HUES6 (cell line): Measurements from ENCODE around the gene MZF1.

Experiments
- H3K27ac ChIP-seq: 2 replicates; pipeline ENCODE4 v1.7.0; 2013; ENCODE audit warnings: low read depth, mild to moderate bottlenecking, low read length, inconsistent platforms
- H3K27me3 ChIP-seq: 2 replicates; pipeline ENCODE4 v1.6.1; 2013; ENCODE audit warnings: low read length; ENCODE audit not compliant: control insufficient read depth, insufficient read depth
- H3K36me3 ChIP-seq: 2 replicates; pipeline ENCODE4 v1.6.1; 2013; ENCODE audit warnings: low read length; ENCODE audit not compliant: control insufficient read depth, insufficient read depth
- H3K4me1 ChIP-seq: 2 replicates; pipeline ENCODE4 v1.6.1; 2013; ENCODE audit warnings: low read length; ENCODE audit not compliant: control insufficient read depth, insufficient read depth
- H3K4me3 ChIP-seq: 2 replicates; pipeline ENCODE4 v1.5.1; 2013; ENCODE audit warnings: low read depth, low read length
- H3K9ac ChIP-seq: one replicate; pipeline ENCODE4 v1.6.1; 2013; ENCODE audit warnings: mild to moderate bottlenecking, low read length
- H3K9me3 ChIP-seq: 2 replicates; pipeline ENCODE4 v1.6.1; 2013; ENCODE audit warnings: low read depth, low read length; ENCODE audit not compliant: control insufficient read depth, insufficient read depth

The MZF1 gene

DNA sequence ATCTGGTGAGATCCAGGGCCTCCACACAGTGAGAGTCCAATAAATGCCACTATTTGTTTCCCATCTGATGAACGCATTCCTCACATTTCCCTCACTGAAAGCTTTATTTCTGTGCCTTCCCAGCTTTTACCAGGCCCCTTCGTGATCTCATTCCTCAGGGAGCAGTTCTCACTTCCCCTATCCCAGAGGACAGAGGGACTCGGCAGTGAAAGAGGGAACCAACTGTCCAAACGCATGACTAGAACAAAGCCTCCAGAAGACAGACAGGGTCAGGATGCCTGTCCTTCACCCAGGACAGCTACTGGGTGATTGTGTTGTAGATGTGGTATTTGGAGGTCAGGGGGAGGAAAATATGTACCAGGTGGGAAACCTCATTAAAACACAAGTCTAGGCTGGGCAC is 51.5 kb downstream of the MZF1 start:
- no peaks in the 10 kb centered on the region for H3K27me3 ChIP-seq
- no peak overlapping the region for H3K27ac ChIP-seq
- peaks cover 9% of the 10 kb centered on the region for H3K36me3 ChIP-seq
- no peaks in the 10 kb centered on the region for H3K9me3 ChIP-seq
- peaks cover 32% of the 10 kb centered on the region for H3K4me1 ChIP-seq
- H3K9ac ChIP-seq: no peak overlapping the region
- H3K4me3 ChIP-seq: no peak overlapping the region

DNA sequence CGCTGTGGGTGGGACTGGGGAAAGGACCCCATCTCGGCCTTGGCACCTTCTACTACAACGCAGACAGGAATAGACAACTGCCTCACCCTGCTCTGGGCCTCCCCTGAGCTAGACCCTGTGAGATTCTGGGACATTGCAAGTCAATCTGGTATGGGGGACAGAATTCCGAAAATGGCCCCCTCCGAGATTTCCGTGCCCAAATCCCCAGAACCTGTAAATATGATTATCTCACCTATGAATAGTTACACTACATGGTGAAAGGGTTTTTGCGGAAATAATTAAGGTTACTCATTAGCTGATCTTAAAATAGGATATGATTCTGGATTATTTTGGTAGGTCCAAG is 52.9 kb downstream of the MZF1 start:
- peak overlapping the region; percentile 89 for H3K4me3 ChIP-seq
- H3K36me3 ChIP-seq: peaks cover 16% of the 10 kb centered on the region
- H3K4me1 ChIP-seq: peaks cover 35% of the 10 kb centered on the region
- no peaks in the 10 kb centered on the region for H3K9me3 ChIP-seq
- H3K9ac ChIP-seq: peak overlapping the region; percentile 93
- H3K27ac ChIP-seq: peak overlapping the region; percentile 94; the same call in 1 of the 2 replicates
- no peaks in the 10 kb centered on the region for H3K27me3 ChIP-seq

DNA sequence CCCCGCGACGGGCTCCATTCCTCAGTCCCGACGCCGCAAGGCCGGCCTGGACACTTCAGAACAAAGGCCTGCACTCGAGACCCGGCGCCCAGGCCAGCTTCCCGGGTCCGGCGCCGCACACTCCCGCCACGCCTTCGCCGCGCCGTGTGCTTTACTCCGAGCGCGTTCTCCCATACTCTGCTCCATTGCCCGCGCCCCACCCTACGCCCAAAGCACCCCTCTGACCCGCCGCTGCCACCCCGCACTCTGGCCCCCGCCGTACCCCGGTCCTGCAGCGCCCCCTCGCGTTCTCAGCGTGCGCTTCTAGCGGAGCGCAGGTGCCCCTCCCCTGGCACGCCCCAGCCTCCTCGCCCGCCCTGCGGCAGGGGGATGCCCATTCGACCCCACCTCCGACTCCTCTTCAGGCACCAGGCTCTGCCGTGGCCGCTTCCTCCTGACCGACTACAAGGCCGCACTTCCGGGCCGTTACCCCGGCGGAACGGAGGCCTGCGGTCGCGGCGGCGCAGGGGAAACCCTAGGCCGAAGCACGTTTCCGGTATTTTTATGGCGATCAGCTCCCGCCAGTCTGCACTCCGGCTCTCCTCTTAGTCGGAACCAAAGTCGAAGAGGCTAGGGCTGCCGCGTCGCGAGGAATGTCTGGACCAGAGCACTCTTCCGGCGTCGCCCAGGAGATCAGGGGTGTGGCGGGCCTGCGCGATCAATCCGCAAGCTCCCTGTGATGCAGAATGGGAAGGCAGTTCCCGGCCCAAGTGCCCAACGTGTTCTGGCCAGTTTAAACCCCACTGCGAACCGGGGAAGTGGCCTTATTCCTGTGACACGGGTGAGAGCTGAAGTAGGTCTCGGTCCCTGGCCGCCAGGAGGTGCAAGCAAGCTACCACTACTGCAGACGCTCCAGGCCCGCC is 53.5 kb downstream of the MZF1 start, which contains the start of gene ZBTB45:
Gene ZBTB45 (minus strand): TSS at position 456 of the 902 bp plus-strand sequence. CDS start 2,137 bp downstream, outside the sequence.
- Histone ChIP-seq H3K9ac (peak within 1 kb of the TSS; percentile 93), H3K27me3 (no peaks in the 10 kb centered on the region), H3K4me1 (peaks cover 33% of the 10 kb centered on the region), H3K36me3 (peaks cover 16% of the 10 kb centered on the region), H3K27ac (peak within 1 kb of the TSS; percentile 94), H3K4me3 (peak within 1 kb of the TSS; percentile 89), H3K9me3 (no peaks in the 10 kb centered on the region)

DNA sequence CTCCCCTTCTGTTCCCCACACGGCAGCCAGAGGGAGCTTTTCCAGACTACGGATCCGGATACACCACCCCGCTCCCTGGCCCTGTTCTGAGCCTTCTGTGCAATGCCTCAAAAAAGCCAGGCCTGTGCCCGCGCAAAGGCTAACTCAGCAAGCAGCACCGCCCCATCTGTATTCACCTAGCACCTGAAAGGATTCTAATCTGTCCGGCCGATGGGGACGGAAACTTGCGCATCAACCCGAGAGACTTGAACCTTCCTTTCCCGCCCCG is 54.1 kb downstream of the MZF1 start:
- peak overlapping the region; percentile 94 for H3K27ac ChIP-seq
- peaks cover 16% of the 10 kb centered on the region for H3K36me3 ChIP-seq
- H3K4me1 ChIP-seq: peaks cover 36% of the 10 kb centered on the region
- no peaks in the 10 kb centered on the region for H3K27me3 ChIP-seq
- H3K9me3 ChIP-seq: no peaks in the 10 kb centered on the region
- peak overlapping the region; percentile 89 for H3K4me3 ChIP-seq
- H3K9ac ChIP-seq: peak overlapping the region; percentile 93

DNA sequence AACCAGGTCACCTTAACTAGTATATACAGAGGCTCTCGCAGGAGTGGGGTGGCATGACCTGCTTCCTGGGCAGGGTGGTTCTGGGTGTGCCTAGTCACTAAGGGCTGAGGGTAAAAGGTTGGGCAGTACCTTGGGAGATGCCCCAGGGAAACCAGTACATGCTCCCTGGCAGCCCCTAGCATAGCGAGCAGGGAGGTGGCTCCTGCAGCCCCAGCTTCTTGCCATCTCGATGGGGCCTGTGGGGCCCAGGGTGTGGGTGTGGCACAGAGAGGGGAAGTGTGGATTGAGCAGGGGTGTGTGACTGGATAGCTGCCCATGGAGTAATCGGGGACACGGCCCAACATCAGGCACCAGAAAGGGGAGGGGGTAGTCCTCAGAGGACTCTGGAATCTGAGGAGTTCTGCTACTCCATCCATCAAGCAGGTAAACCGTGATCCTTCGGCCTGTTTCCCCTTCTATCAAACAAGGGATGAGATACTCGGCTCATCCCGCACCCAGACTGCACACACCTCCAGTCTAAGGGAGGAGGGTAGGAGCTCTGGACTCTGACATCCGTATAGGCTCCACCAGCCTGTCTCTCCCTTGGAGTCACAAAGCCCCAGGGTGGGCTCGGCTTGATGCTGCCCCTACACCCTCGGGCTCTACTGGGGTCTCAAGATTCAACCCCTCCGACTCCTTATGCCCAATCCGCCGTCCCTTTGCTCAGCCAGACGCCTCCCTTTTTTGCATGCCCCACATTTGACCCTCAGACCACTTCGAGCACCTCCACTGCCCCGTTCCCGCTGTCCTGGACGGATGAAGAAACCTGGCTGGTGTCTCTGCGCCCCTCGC is 54.7 kb downstream of the MZF1 start:
- H3K27ac ChIP-seq: peak overlapping the region; percentile 94; the same call in 1 of the 2 replicates
- H3K4me1 ChIP-seq: peaks cover 39% of the 10 kb centered on the region
- H3K27me3 ChIP-seq: no peaks in the 10 kb centered on the region

DNA sequence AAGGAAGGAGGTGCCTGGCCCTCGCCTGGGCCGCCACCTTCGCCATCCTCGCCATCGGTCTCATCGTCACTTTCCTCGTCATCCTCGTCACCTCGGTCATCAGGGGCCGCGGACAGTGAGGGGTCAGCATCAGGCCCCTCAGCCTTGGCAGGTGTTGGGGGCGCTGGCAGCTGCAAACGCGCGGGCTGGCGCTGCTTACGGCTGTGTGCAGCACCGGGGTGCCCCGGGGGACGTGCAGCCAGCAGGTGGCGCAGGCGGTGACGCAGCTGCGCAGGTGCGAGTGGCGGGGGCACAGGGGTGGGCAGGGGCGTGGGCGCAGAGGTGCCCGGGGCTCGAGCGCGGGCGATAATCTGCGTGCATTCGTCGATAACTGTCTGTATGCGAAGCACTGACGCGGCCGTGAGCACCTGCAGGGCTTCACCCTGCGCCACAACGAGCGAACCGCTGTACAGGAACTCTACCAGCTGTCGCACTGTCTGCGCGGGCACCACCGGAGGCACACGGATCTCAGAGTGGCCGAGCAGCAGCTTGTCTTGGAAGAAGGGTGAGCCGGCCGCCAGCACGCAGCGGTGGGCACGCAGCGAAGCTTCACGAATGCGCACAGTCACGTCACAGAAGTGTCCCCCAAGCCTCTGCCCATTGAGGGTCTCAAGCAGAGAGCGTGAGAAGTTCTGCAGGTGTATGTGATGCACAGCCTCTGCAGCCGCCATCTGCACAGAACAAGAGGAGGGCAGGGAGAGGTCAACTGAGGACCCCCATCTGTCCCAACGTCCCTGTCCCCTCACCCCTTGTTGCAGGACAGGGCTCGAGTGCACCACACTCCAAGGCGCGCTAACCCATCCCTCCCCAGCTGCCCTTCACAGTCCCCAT is 55.9 kb downstream of the MZF1 start:
- H3K27me3 ChIP-seq: no peaks in the 10 kb centered on the region
- H3K4me3 ChIP-seq: no peak overlapping the region
- H3K9ac ChIP-seq: no peak overlapping the region
- no peak overlapping the region for H3K27ac ChIP-seq
- no peaks in the 10 kb centered on the region for H3K9me3 ChIP-seq
- H3K36me3 ChIP-seq: peaks cover 16% of the 10 kb centered on the region
- H3K4me1 ChIP-seq: peaks cover 36% of the 10 kb centered on the region

More for the DNA sequence above, 54.7 kb downstream of the MZF1 start:
- H3K36me3 ChIP-seq: peaks cover 16% of the 10 kb centered on the region
- H3K4me3 ChIP-seq: peak overlapping the region; percentile 89
- H3K9ac ChIP-seq: peak overlapping the region; percentile 93
- H3K9me3 ChIP-seq: no peaks in the 10 kb centered on the region

DNA sequence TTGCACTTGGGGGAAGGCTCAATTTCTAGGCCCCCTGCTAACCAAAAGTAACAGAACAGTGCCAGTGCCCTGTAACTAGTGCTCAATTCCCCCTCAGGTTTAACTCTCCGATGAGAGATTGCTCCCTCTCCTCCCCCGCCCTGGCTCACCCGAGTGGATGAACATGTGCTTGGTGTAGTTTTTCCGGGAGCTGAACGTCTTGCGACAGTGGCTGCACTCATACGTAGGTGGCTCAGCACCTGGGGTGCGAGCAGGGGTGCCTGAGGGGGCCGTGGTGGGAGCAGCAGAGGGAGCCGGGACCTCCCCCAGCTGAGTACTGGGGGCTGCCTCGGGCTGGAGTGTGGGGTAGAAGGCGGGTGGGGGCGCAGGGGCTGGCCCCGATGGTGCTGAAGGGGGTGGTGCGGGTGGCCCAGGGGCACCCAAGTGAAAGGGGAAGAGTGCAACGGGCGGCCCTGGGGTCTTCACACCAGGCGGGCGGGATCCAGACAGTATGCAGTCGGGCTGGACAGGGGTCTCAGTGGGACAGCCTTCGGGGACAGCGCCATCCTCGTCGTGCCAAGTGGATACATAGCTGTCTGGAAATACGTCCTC is 56.8 kb downstream of the MZF1 start:
- no peak overlapping the region for H3K27ac ChIP-seq
- no peak overlapping the region for H3K9ac ChIP-seq
- H3K27me3 ChIP-seq: no peaks in the 10 kb centered on the region
- H3K4me3 ChIP-seq: no peak overlapping the region
- peaks cover 32% of the 10 kb centered on the region for H3K4me1 ChIP-seq
- no peaks in the 10 kb centered on the region for H3K9me3 ChIP-seq
- H3K36me3 ChIP-seq: peaks cover 16% of the 10 kb centered on the region

DNA sequence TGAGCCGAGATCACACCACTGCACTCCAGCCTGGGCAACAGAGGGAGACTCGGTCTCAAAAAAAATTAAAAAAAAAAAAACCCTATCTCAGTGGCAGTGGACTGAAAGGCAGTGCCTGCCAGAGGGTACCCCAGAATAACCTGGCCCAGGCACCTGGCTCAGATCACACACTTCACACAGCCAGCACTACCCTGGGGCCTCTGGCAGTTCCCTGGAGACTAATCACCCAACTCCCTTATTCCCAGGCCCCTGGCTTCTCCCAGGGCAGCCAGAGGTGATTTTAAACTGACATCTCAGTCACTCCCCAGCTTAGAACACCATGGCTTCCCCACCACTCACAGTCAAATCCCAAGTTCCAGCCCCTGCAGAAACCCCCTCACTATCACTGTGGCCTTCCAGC is 57.9 kb downstream of the MZF1 start:
- H3K36me3 ChIP-seq: peaks cover 16% of the 10 kb centered on the region
- no peaks in the 10 kb centered on the region for H3K27me3 ChIP-seq
- no peak overlapping the region for H3K27ac ChIP-seq
- H3K4me1 ChIP-seq: peaks cover 31% of the 10 kb centered on the region
- H3K9me3 ChIP-seq: no peaks in the 10 kb centered on the region
- H3K9ac ChIP-seq: no peak overlapping the region
- peak overlapping the region; percentile 9; the same call in 1 of the 2 replicates for H3K4me3 ChIP-seq

DNA sequence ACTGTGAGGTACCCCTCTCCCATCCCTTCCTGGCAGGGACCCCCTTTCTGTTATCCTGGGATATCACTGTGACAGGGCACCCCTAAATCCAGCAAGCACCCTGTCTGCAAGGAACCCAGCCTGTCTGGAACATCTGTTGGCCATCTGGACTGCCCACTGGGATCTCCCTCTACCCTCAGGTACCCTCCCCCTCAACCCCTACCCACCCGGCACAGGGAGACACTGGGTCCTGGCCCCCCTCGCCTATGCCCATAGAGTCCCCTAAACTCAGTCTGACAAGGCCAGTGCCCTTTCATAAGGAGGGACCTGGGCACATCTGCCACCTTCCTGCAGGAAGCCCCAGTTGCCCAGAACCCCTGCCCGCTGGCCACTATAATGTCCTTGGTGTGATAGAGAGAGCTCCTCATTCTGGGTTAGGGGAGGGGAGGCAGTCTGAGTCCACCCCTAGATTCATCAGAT is 58.5 kb downstream of the MZF1 start:
- Histone ChIP-seq H3K9ac (peak overlapping the region; percentile 80), H3K9me3 (no peaks in the 10 kb centered on the region), H3K4me3 (peak overlapping the region; percentile 72), H3K27me3 (no peaks in the 10 kb centered on the region), H3K27ac (no peak overlapping the region), H3K4me1 (peaks cover 31% of the 10 kb centered on the region), H3K36me3 (peaks cover 16% of the 10 kb centered on the region)
